Keratinocyte (primary cell): ENCODE results near the gene HLA-DOB. TPM values are rescaled to one million over a fixed set of nuclear protein-coding genes. Genes with fewer than 3 reads are reported as not detected.

ENCODE experiments used
- DNase-seq: peaks from one replicate; pipeline ENCODE4 v3.0.0-alpha.2; 2011; ENCODE audit warnings: low read depth, missing footprints, low spot score
- FAIRE-seq: peaks from 2 replicates; lab custom pipeline; 2011; peaks lifted over from hg19 to GRCh38; lab: Jason Lieb, UNC
- H2AFZ ChIP-seq: 2 replicates; pipeline ENCODE4 v1.6.0; 2012; ENCODE audit warnings: low read length, control low read depth, inconsistent platforms; ENCODE audit not compliant: control insufficient read depth
- H3K27ac ChIP-seq: 2 replicates; pipeline ENCODE4 v1.5.1; 2011; ENCODE audit warnings: low read length; ENCODE audit not compliant: control insufficient read depth, insufficient read depth
- H3K27me3 ChIP-seq: 3 replicates; pipeline ENCODE4 v1.6.0; 2011; ENCODE audit warnings: low read length; ENCODE audit not compliant: control insufficient read depth, insufficient read depth; ENCODE audit errors: extremely low read depth
- H3K36me3 ChIP-seq, 2 experiments: 2 replicates in 1 of 2; 3 replicates in 1 of 2; pipeline ENCODE4 v1.5.1; 2011; ENCODE audit warnings: low read length in 2 of 2, mild to moderate bottlenecking in 1 of 2; ENCODE audit not compliant: control insufficient read depth in 2 of 2, insufficient read depth in 2 of 2; ENCODE audit errors: extremely low read depth in 1 of 2
- H3K4me1 ChIP-seq: 3 replicates; pipeline ENCODE4 v1.5.1; 2011; ENCODE audit warnings: low read length; ENCODE audit not compliant: control insufficient read depth, insufficient read depth; ENCODE audit errors: extremely low read depth
- H3K4me2 ChIP-seq: 3 replicates; pipeline ENCODE4 v1.6.0; 2011; ENCODE audit warnings: low read depth, low read length; ENCODE audit not compliant: control insufficient read depth, insufficient read depth; ENCODE audit errors: extremely low read depth
- H3K4me3 ChIP-seq, 3 experiments: fragments of 200-600 bp in 1 of 3; sonication (generic) in 1 of 3; 2 replicates in 2 of 3; 3 replicates in 1 of 3; pipeline ENCODE4 v1.5.1; 2011 to 2016; ENCODE audit warnings: low read length in 3 of 3, mild to moderate bottlenecking in 3 of 3, control low read depth in 2 of 3, inconsistent platforms in 1 of 3, low read depth in 1 of 3, mixed read lengths in 1 of 3, mixed run types in 1 of 3, moderate library complexity in 1 of 3; ENCODE audit not compliant: control insufficient read depth in 2 of 3, insufficient read depth in 2 of 3; ENCODE audit errors: extremely low read depth in 1 of 3
- H3K79me2 ChIP-seq: 2 replicates; pipeline ENCODE4 v1.6.0; 2012; ENCODE audit warnings: low read length; ENCODE audit not compliant: control insufficient read depth, insufficient read depth
- H3K9ac ChIP-seq: 3 replicates; pipeline ENCODE4 v1.6.0; 2011; ENCODE audit warnings: low read length; ENCODE audit not compliant: control insufficient read depth, insufficient read depth; ENCODE audit errors: extremely low read depth
- H3K9me1 ChIP-seq: 3 replicates; pipeline ENCODE4 v1.6.0; 2011; ENCODE audit warnings: low read length; ENCODE audit not compliant: control insufficient read depth, insufficient read depth; ENCODE audit errors: extremely low read depth
- H3K9me3 ChIP-seq: 2 replicates; pipeline ENCODE4 v1.5.1; 2012; ENCODE audit warnings: low read depth, low read length; ENCODE audit not compliant: control insufficient read depth
- H4K20me1 ChIP-seq: 3 replicates; pipeline ENCODE4 v1.6.0; 2011; ENCODE audit warnings: low read length; ENCODE audit not compliant: control insufficient read depth, insufficient read depth; ENCODE audit errors: extremely low read depth
- CTCF ChIP-seq, 3 experiments: IDR thresholded peaks in 1 of 3; conservative IDR thresholded peaks in 1 of 3; optimal IDR thresholded peaks in 1 of 3; 2 replicates in 2 of 3; 3 replicates in 1 of 3; pipeline versions ENCODE3 to v1.5.1; 2011; ENCODE audit warnings: low read length in 3 of 3, mild to moderate bottlenecking in 3 of 3, moderate library complexity in 2 of 3, control low read depth in 1 of 3, inconsistent platforms in 1 of 3; ENCODE audit not compliant: insufficient read depth in 2 of 3; ENCODE audit errors: extremely low read depth in 1 of 3
- EZH2 ChIP-seq: IDR thresholded peaks from one replicate; pipeline ENCODE4 v1.6.1; 2012; ENCODE audit warnings: inconsistent platforms, mild to moderate bottlenecking, low read length, moderate library complexity
- dilution Hi-C: fragments of 300-500 bp; cut with MboI; formaldehyde crosslinking; loops from one replicate; pipeline ENCODE4 v1.7.0; 2020; ENCODE audit warnings: low sequenced_read_pairs; ENCODE audit not compliant: extremely low pct_ligation_motif_present
- polyA plus RNA-seq, 5 experiments: library from polyadenylated mRNA; depleted of rRNA in 3 of 5; stranded (reverse) in 3 of 5; stranded (forward) in 1 of 5; unstranded in 1 of 5; fragments of >200 nt; gene quantifications; 1 replicate in 1 of 5; 2 replicates in 3 of 5; 3 replicates in 1 of 5; pipeline versions ENCODE4 v1.2.1 to v1.2.3, GENCODE V29; 2011 to 2012; ENCODE audit warnings: missing spikeins in 2 of 5, low read depth in 1 of 5, low replicate concordance in 1 of 5

The HLA-DOB gene
- polyA plus RNA-seq, 1 donor (not counting 4 experiments of a cell fraction or from before 2014, with no cell fraction given) = 12.5 TPM

GRCh38 chr6:32799740-32800139 is 17.1 kb downstream of the HLA-DOB start:
- peaks cover 5% of the 10 kb centered on the region for H3K4me1 ChIP-seq
- FAIRE-seq (no peak), DNase-seq (no peak)
- H2AFZ ChIP-seq = no peak overlapping the region
- no peaks in the 10 kb centered on the region for H3K9me3 ChIP-seq
- no peaks in the 10 kb centered on the region for H3K36me3 ChIP-seq
- H3K4me3 ChIP-seq = no peak overlapping the region
- dilution Hi-C loops = no loop called here
- H3K27me3 ChIP-seq = peaks cover 3% of the 10 kb centered on the region
- no peak overlapping the region for H3K4me2 ChIP-seq
- TF ChIP-seq EZH2 (no peak), CTCF (optimal IDR thresholded peaks at IDR 0.05 in 1 of 3, IDR thresholded peaks at IDR 0.05 in 1 of 3, conservative IDR thresholded peaks at IDR 0.05 in 1 of 3; ENCODE audit: extremely low read depth in 1 of 3, insufficient read depth in 2 of 3, low read length in 3 of 3) (no peak)
- H3K9ac ChIP-seq = no peak overlapping the region
- no peaks in the 10 kb centered on the region for H3K79me2 ChIP-seq
- H4K20me1 ChIP-seq = no peaks in the 10 kb centered on the region
- no peak overlapping the region for H3K27ac ChIP-seq
- no peaks in the 10 kb centered on the region for H3K9me1 ChIP-seq

- FAIRE-seq (no peak), DNase-seq (no peak)
- TF ChIP-seq CTCF (optimal IDR thresholded peaks at IDR 0.05 in 1 of 3, IDR thresholded peaks at IDR 0.05 in 1 of 3, conservative IDR thresholded peaks at IDR 0.05 in 1 of 3; ENCODE audit: extremely low read depth in 1 of 3, insufficient read depth in 2 of 3, low read length in 3 of 3) (no peak), EZH2 (no peak)
- Histone ChIP-seq H4K20me1 (no peaks in the 10 kb centered on the region), H3K4me2 (no peak overlapping the region), H3K27ac (no peak overlapping the region), H3K9ac (no peak overlapping the region), H3K36me3 (no peaks in the 10 kb centered on the region), H3K9me1 (no peaks in the 10 kb centered on the region), H3K4me1 (peaks cover 5% of the 10 kb centered on the region), H3K27me3 (peaks cover 7% of the 10 kb centered on the region), H3K9me3 (no peaks in the 10 kb centered on the region), H2AFZ (no peak overlapping the region), H3K79me2 (no peaks in the 10 kb centered on the region), H3K4me3 (no peak overlapping the region)
- dilution Hi-C loops = no loop called here
These were observed 17.6 kb downstream of the HLA-DOB start for GRCh38 chr6:32799168-32799567.
